A172 (cell line): ENCODE results near the gene PPP1R14C. TPM values are rescaled to one million over a fixed set of nuclear protein-coding genes. Genes with fewer than 3 reads are reported as not detected.
A peak's percentile ranks its signal among the peaks of the same experiment; 100 is the strongest.

Experiments
- DNase-seq: peaks from one replicate; pipeline ENCODE4 v3.0.0-alpha.2; 2015; ENCODE audit warnings: low spot score
- total RNA-seq: library from RNA; depleted of rRNA; stranded (reverse); fragments of >200 nt; shearing (Covaris generic); gene quantifications from 2 replicates; pipeline ENCODE4 v1.2.3, GENCODE V29; 2014

PPP1R14C gene
- total RNA-seq, 1 experiment from 2014 or later, result 0.03 TPM

DNA sequence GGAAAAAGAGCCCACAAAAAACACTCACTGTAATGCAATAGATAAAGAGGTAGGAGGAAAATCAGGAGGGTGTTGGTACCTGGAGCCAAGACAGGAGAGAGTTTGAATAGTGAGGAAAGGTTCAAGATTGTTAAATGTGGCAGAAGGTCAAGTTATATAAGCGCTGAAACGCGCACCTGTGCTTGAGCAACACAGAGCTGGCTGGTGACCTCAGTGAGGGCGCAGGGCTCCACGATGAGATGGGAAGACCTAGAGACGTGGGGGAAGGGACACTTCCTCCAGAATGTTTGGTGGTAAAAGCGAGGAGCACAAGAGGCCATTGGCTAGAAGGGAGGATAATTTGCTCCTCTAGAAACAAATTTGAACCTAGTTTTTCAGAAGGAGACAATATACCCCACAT, 4.2 kb upstream of the PPP1R14C start:
- no peak for DNase-seq

- DNase-seq, result no peak
These were observed 3.3 kb upstream of the PPP1R14C start for GRCh38 chr6:150139533-150139932.

- no peak for DNase-seq
These were observed 2.4 kb upstream of the PPP1R14C start for GRCh38 chr6:150140236-150140969.

- DNase-seq, result peak; percentile 23
These were observed 661 bp upstream of the PPP1R14C start for GRCh38 chr6:150142097-150142669.

DNA sequence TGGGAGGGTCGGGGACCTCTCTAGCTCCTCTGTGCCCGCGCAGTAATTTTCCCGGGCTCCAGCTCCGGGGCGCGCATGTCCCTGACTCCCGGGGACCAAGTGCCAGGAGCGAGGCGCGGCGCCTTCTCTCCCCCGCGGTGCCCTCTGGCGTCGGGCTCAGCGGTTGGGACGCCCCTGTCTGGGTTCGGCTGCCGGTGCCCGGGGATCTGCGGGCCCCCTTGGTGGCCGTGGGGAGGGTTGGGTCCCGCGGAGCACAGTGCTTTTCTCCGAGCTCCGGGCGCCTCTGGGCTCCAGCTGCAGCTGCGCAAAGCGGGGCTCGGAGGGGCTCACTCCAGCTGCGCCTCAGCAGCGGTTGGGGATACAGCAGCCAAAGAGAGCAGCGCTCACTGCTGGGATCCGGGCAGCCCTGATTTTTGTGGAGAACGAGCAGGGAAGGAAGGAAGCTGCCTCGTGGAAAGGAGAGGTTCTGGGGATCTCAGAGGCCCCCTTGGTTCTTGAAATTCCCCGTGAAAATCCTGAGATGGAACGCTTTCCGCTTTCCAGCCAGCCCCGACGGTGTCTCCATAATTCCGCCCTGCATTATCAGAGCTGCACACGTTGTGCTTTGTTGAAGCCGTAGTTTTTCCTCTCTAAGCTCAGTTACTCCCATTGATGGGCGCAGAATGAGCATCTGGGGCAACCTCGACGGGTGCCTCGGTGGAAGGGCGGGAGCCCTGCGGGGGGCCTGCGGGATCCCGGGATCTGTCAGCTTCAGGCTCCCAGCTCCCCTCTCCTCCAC, 861 bp downstream of the PPP1R14C start:
- no peak for DNase-seq

DNA sequence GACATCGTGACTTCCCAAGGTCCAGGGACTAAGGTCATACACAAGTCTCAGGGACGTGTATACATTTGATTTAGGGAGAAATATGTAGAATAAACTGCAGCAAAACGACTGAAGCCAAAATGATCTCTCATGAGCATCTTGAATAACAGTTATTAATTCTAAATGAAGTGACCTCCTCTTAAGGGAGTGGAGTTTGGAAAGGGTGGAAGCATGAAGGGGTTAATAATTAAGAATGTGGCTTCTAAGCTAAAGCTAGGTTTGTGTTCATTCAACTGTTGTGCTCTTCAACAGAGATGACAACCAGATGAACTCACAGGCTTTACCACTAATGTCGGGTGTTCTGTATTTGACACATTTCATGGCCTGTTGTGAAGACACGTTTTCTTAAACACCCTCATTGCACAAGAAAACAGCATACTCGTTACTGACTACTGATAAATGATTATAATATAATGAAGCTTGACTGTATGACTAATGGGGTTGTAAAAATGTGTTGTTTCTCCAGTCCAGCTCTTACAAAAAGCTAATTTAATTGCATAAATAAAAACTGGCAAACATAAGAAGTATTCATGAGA, 1.5 kb downstream of the PPP1R14C start:
- DNase-seq, result no peak

DNA sequence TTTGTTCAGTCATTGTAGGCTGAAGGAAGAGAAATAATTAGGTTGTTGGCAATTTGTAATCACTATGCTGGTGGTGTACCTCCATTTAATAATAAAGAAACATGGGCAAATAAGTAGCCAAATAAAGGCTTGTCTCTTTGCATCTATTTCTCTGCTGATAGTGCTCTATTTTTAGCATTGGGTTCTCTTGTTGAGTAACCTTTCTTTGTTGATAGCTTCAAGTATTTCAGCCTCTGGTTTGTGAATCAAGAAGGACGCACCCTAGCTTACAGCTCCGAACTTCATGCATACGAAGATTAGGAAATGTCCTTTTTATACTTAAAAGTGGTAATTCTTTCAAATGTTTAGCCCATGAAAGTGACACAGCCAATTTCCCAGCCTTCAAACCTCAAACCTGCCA, 2.6 kb downstream of the PPP1R14C start:
- DNase-seq, result no peak

DNA sequence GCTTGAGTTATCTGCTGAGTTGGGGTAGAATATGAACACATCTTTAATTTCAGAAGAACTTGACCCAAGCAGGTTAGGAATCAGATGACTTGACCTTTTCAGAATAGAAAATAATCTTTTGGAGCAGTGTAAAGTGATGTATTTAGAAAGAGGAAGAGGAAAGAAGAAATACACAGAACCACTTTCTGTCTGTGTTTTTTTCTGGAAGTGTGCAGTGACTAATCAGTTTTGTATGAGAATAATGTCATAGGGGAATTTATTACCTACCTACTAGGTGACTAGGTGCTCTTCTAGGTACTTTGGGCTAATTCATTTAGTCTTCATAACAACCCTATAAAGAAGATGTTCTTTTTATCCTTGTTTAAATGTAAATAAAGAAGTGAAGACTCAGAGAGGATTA, 3.0 kb downstream of the PPP1R14C start:
- no peak for DNase-seq

- no peak for DNase-seq
These were observed 3.6 kb downstream of the PPP1R14C start for GRCh38 chr6:150146436-150146835.

- no peak for DNase-seq
These were observed 6.3 kb downstream of the PPP1R14C start for GRCh38 chr6:150149146-150149545.

DNA sequence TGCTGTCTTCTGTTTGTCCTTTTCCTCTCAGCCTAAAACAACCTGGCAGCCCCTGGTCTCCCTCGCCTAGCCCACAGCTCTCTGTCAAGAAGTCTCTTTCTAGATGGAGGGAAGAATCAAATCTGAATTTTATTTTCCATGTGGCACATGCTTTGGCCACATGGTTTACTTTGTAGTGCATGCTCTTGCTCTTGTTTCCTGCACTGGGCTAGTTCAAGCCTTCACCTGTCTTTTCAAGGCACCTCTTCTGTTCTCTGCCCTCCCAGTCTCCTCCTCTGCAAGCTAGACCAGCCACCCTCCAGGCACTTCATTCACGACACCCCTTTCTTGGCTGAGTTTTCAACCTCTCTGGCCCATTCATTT, 7.6 kb downstream of the PPP1R14C start:
- DNase-seq, result no peak

DNA sequence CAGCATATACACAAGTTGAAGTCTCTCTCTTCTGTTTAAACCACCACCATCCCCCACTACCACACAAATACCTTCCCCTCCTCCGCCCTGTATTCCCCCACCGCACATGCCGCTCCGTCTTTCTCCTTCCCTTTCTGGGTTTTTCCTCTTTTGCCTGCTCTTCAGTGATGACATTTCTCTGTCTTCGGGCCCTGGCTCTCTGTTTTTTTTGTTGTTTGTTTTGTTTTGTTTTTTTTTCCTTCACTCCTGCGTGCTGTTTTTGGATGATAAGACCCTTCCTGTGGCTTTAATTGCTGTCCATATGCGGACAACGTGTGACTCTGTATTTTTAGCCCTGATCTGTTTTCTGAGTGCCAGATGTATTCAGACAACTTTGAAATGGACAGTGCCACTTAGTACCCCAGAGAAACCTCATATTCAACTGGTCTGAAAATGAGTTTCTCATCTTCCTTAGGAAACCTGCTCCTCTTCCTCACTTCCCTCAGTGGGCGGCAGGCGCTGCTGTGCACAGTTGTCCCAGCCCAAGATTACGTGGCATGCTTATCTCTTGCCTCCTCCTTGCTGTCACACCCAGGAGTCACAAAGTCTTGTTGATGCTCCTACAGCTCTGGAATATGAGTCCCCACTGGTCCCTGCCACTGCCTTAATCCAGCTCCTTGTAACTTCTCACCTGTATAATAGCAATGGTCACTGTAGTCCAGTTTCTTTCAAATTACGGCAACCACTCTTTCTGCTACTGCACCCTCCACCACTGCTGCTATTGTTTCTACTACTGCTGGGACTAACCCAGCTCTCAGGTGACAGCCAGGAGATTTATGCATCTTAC, 8.2 kb downstream of the PPP1R14C start:
- DNase-seq, result no peak

GRCh38 chr6:150152891-150153876, 10.3 kb downstream of the PPP1R14C start:
- no peak for DNase-seq

GRCh38 chr6:150153905-150154492, 11.2 kb downstream of the PPP1R14C start:
- peak; percentile 14 for DNase-seq

DNA sequence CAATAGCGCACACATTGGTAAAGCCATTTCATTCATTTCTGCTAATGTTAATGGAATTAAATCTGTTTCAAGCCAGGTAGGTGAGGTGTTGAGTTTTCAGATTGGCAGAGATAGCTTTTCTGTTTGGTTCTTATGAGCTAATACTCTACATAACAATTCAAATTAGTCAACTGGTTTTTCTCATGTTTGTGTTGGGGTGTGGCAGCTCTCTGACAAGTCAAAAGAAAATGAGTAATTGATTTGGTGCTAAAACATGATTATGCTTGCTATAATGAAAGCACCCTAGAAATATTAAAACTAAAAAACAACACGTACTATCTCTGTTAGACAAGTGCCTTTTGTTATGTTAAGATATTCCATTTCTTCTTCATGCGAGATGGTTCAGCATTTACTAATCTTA, 13.6 kb downstream of the PPP1R14C start:
- no peak for DNase-seq

DNA sequence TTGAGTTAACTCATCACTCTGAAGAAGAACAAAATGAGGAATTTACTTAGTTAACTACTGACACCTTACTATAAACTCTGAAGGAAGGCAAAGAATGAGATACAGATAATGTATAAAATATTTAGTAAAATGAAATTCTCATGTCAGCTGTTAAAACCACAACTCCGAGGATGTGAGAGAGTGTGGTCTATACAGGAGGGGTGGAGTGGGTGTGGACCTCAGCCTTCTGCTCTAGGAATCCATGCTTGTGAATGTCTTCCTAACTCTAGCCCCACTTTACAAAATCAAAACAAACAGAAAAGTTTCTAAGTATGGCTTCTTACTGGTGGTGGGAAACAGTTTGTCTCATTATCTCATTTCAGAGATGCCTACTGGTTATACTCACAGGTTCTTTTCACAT, 14.2 kb downstream of the PPP1R14C start:
- no peak for DNase-seq

DNA sequence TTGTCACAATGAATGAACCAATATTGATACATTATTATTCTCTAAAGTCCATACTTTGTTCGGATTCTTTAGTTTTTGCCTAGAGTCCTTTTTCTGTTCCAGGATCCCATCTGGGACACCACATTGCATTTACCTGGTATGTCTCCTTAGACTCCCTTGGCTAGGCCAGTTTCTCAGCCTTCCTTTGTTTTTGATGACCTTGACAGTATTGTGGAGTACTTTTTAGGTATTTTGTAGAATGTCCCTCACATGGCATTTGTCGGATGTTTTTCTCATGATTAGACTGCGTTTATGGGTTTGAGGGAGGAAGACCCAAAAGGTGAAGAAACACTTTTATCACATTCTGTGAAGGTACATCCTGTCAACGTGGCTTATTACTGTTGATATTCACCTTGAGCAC, 16.9 kb downstream of the PPP1R14C start:
- DNase-seq, result no peak

DNA sequence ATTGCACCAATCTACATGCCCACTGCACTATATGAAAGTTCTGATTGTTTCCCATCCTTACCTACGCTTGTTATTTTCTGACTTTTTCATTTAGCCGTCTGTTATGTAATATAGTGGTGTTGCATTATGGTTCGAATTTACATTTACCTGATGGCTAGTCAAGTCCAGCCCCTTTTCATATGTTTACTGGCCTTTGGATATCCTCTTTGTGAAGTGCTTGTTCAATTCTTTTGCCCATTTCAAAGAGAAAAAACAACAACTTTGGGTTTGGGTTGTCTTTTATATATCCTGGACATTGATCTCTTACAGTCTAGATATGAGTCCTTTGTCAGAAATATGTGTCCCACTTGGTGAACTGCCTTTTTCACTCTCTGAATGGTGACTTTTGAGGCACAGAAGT, 21.1 kb downstream of the PPP1R14C start:
- no peak for DNase-seq

DNA sequence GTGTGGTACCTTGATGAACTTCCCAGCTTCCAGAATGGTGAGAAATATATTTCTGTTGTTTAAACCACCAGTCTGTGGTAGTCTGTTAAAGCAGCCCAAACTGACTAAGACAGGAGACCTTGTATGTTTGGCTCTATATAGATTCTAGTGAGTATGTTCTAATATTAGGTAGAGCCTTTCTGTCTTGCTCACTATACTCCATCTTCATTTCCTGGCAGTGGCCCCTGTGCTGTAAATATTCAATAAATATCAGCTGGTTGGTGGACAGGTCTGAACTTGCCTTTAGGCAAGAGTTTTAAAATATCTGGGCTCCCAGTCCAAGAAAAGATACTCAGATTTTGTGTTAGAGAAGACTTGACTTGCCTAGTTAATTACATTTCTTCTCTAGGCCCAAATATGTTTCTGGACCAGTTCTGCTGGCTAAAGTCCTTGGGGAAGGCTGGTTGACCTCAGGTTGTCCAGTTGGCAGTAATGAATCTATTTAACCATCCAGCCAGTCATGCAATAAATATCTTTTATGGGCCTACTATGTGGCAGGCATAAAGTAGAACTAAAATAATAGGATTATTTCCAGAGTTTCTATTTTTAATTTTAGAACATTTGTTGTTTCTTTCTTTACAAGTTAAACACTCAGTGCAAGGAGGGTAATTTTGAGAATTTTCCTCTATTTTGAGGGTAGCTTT, 22.3 kb downstream of the PPP1R14C start:
- no peak for DNase-seq

- no peak for DNase-seq
These were observed 24.6 kb downstream of the PPP1R14C start for GRCh38 chr6:150167479-150167873.
